ENCODE data around the gene LEP. TPM values are rescaled to one million over a fixed set of nuclear protein-coding genes. Genes with fewer than 3 reads are reported as not detected.

The LEP gene
- total RNA-seq (2021; fragmentation: NEBNext Ultra II Directional; extraction: Animal tissue kit (Norgen Biotek cat#: 25700)) = not detected
- long read RNA-seq = 0 reads

- Mint-ChIP-seq H3K36me3 (ENCODE audit: low read depth) (peaks cover 23% of the 10 kb centered on the region), H3K9me3 (peaks cover 25% of the 10 kb centered on the region), H3K27me3 (ENCODE audit: insufficient read depth) (peaks cover 35% of the 10 kb centered on the region), H3K4me1 (ENCODE audit: low read depth) (peaks cover 18% of the 10 kb centered on the region), H3K4me3 (no peak within 1 kb of the TSS), H3K27ac (no peak within 1 kb of the TSS)
- TF ChIP-seq CTCF (IDR thresholded peaks at IDR 0.05) = no peak
- DNase-seq = no peak
Observed at GRCh38 chr7:128240696-128241386, at the start of gene LEP. LEP (plus strand) TSS chr7:128241278; CDS start chr7:128252019, 10,741 bp downstream.

GRCh38 chr7:128192497-128193142 is 48.5 kb upstream of the LEP start:
- Mint-ChIP-seq H3K9me3 (peaks cover 39% of the 10 kb centered on the region), H3K4me1 (ENCODE audit: low read depth) (peaks cover 5% of the 10 kb centered on the region; the same call in 1 of the 2 replicates), H3K27me3 (ENCODE audit: insufficient read depth) (peaks cover 46% of the 10 kb centered on the region), H3K36me3 (ENCODE audit: low read depth) (peaks cover 23% of the 10 kb centered on the region), H3K4me3 (no peak overlapping the region), H3K27ac (no peak overlapping the region)
- no peak for DNase-seq
- no peak for TF ChIP-seq CTCF (IDR thresholded peaks at IDR 0.05)

GRCh38 chr7:128194533-128195282 is 46.4 kb upstream of the LEP start:
- Mint-ChIP-seq H3K4me3 (no peak overlapping the region), H3K36me3 (ENCODE audit: low read depth) (peaks cover 23% of the 10 kb centered on the region), H3K4me1 (ENCODE audit: low read depth) (peaks cover 9% of the 10 kb centered on the region; the same call in 1 of the 2 replicates), H3K27me3 (ENCODE audit: insufficient read depth) (peaks cover 42% of the 10 kb centered on the region), H3K27ac (no peak overlapping the region), H3K9me3 (peaks cover 39% of the 10 kb centered on the region)
- DNase-seq = no peak
- no peak for TF ChIP-seq CTCF (IDR thresholded peaks at IDR 0.05)

GRCh38 chr7:128197589-128197988 is 43.5 kb upstream of the LEP start:
- peaks cover 23% of the 10 kb centered on the region for H3K36me3 Mint-ChIP-seq (ENCODE audit: low read depth)
- H3K4me3 Mint-ChIP-seq = no peak overlapping the region
- peak; percentile 30 for DNase-seq
- peaks cover 39% of the 10 kb centered on the region for H3K9me3 Mint-ChIP-seq
- peaks cover 15% of the 10 kb centered on the region for H3K4me1 Mint-ChIP-seq (ENCODE audit: low read depth)
- TF ChIP-seq CTCF (IDR thresholded peaks at IDR 0.05) = no peak
- H3K27ac Mint-ChIP-seq = no peak overlapping the region
- H3K27me3 Mint-ChIP-seq (ENCODE audit: insufficient read depth) = peaks cover 38% of the 10 kb centered on the region

GRCh38 chr7:128197989-128198580 is 43.0 kb upstream of the LEP start:
- Mint-ChIP-seq H3K27me3 (ENCODE audit: insufficient read depth) (peaks cover 43% of the 10 kb centered on the region), H3K36me3 (ENCODE audit: low read depth) (peaks cover 23% of the 10 kb centered on the region), H3K27ac (no peak overlapping the region), H3K9me3 (peaks cover 39% of the 10 kb centered on the region), H3K4me3 (no peak overlapping the region), H3K4me1 (ENCODE audit: low read depth) (peaks cover 15% of the 10 kb centered on the region)
- DNase-seq = no peak
- no peak for TF ChIP-seq CTCF (IDR thresholded peaks at IDR 0.05)
